ENCODE data around the gene BLACAT1. TPM values are rescaled to one million over a fixed set of nuclear protein-coding genes. Genes with fewer than 3 reads are reported as not detected.

Gene BLACAT1
- total RNA-seq, result under 1 TPM; 0.44 to 0.89 TPM
- polyA plus RNA-seq (ENCODE audit: insufficient read length in 2 of 2), result 1 to 10 TPM; 1.9 to 2.1 TPM
- long read RNA-seq, donor 1, partial matches to known transcripts, result 0 of 1 reads
- long read RNA-seq, donor 1, other reads (novel, unspliced or antisense), result 0 of 1 reads
- long read RNA-seq, donor 2, partial matches to known transcripts, result 0 of 1 reads
- long read RNA-seq, donor 2, other reads (novel, unspliced or antisense), result 0 of 1 reads
- long read RNA-seq, donor 3, partial matches to known transcripts, result 0 of 4 reads
- long read RNA-seq, donor 3, other reads (novel, unspliced or antisense), result 0 of 4 reads
- long read RNA-seq, donor 4, partial matches to known transcripts, result 0 of 3 reads
- long read RNA-seq, donor 4, other reads (novel, unspliced or antisense), result 0 of 3 reads

GRCh38 chr1:205455581-205456382, at the start of gene BLACAT1:
TSS of gene BLACAT1 (minus strand) at chr1:205456045.
- peaks cover 53% of the 10 kb centered on the region for H3K27me3 ChIP-seq (ENCODE audit: control insufficient read depth, insufficient read depth, low read length)

DNA sequence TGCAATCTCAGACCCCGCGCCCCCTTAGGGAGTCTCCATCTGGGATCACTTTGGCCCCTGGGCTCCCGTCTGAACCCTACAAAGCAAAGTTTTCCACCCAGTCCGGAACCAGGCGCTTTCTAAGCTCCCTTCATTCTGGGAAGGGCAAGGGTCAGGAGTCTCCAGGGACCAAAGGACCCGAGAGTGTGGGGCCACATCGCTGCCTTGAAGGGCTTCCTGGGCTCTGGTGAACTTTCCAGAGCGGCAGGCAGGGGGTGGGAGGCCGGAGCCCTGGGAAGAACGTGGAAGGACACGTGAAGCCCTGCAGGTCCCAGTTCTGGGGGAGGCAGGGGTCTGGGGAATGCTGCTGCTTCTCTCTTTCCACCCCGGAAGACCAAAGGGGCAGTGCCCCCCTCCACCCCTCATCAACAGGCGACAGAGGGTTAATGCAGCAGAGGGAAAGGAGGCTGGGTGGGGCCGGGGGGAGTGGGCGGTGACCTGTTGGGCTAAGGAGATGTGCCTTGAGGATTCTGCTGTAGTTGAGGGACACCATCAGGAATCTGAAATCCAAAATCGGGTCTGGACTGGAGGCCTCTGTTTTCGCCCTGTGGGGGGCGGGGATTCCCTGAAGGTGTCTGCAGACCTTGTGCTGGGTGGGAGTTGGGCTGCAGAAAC, 49.4 kb upstream of the BLACAT1 start:
- peaks cover 5% of the 10 kb centered on the region for H3K27me3 ChIP-seq (ENCODE audit: control insufficient read depth, insufficient read depth, low read length)
- WGBS (ENCODE audit: insufficient coverage), result 1% methylated on average over 13 of the region's 18 CpGs
- peaks cover 53% of the 10 kb centered on the region for H3K4me1 ChIP-seq (ENCODE audit: control insufficient read depth, insufficient read depth, low read length)
- DNase-seq (ENCODE audit: low read depth in 4 of 6, low spot score in 6 of 6), result no peak
- H3K36me3 ChIP-seq (ENCODE audit: control insufficient read depth, insufficient read depth, low read length), result peaks cover 2% of the 10 kb centered on the region
- no peak overlapping the region for H3K27ac ChIP-seq (ENCODE audit: low read depth, low read length)
- H3K4me3 ChIP-seq (ENCODE audit: low read depth, low read length), result peak overlapping the region; percentile 57
- no peaks in the 10 kb centered on the region for H3K9me3 ChIP-seq (ENCODE audit: control insufficient read depth, insufficient read depth, low read length)

More at GRCh38 chr1:205455581-205456382, at the start of gene BLACAT1:
- peak in 1 of 6 donors; percentile 86 for DNase-seq (ENCODE audit: low read depth in 4 of 6, low spot score in 6 of 6)
- H3K36me3 ChIP-seq (ENCODE audit: control insufficient read depth, insufficient read depth, low read length), result peaks cover 8% of the 10 kb centered on the region
- H3K4me3 ChIP-seq (ENCODE audit: low read depth, low read length), result peak within 1 kb of the TSS; percentile 38
- 1% methylated on average over 49 of the region's 53 CpGs for WGBS (ENCODE audit: insufficient coverage)
- no peak within 1 kb of the TSS for H3K27ac ChIP-seq (ENCODE audit: low read depth, low read length)
- H3K4me1 ChIP-seq (ENCODE audit: control insufficient read depth, insufficient read depth, low read length), result peaks cover 53% of the 10 kb centered on the region
- no peaks in the 10 kb centered on the region for H3K9me3 ChIP-seq (ENCODE audit: control insufficient read depth, insufficient read depth, low read length)

DNA sequence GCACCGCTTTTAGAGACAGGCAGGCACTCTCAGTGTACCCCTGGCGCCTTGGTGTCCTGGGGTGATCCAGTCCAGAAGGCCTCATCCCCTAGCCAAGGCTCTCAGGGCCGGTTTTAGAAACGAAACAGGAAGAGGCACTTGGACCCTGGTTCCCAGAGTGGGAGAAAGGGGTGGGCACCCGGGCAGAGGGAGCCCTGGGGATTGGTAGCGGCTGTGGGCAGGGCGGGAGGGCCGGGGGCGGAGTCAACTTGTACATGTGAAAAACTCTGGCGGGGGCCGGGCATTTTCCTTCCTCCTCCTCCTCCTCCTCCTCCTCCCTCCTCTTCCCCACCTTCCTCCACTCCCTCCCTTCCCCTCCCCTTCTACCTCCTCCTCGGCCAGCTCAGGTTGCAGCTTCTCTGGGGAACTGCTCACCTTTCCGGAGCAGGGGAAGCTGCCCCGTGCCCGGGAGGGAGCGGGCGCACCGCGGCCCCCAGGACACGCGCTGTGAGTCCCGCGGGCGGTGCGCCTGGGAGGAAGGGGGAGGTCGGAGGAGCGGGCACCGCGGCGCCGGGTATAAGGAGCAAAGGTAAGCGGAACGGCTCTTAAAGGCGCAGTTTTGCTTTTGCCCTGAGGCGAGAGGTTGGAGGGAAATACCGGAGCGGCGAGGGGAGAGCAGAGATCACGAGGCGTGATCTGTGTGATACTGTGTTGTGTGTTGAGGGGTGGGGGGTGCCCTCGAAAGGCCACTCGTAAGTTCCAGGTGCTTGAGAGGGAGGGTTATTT, 48.6 kb upstream of the BLACAT1 start, which contains the start of gene CDK18:
CDK18 (plus strand) TSS at position 359 of the 765 bp plus-strand sequence. CDS start 18,499 bp downstream, outside the sequence.
- Histone ChIP-seq H3K27me3 (ENCODE audit: control insufficient read depth, insufficient read depth, low read length) (peaks cover 5% of the 10 kb centered on the region), H3K27ac (ENCODE audit: low read depth, low read length) (peak within 1 kb of the TSS; percentile 21), H3K4me1 (ENCODE audit: control insufficient read depth, insufficient read depth, low read length) (peaks cover 51% of the 10 kb centered on the region), H3K36me3 (ENCODE audit: control insufficient read depth, insufficient read depth, low read length) (no peaks in the 10 kb centered on the region), H3K4me3 (ENCODE audit: low read depth, low read length) (peak within 1 kb of the TSS; percentile 57), H3K9me3 (ENCODE audit: control insufficient read depth, insufficient read depth, low read length) (no peaks in the 10 kb centered on the region)
- 3% methylated on average over 35 of the region's 42 CpGs for WGBS (ENCODE audit: insufficient coverage)
- DNase-seq (ENCODE audit: low read depth in 4 of 6, low spot score in 6 of 6), result peak in 2 of 6 donors; percentile 71 to 81

DNA sequence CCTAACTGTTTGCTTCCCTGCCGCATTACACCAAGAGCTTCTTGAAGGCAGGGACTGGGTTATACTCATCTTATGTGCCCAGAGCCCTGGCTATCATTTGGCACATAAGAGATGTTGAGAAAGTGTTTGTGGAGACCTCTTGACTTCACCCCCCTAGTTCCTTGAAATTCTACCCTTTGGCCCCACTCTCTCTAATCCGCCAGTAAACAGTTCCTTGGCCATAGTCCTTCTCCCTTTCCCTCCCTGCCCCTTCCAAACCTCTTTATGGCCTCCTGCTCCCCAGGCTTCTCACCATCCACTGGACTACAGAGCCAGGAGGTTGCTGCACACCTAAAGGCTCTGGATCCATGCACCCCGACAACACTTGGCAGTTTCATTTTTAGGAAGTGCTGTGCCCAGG, 47.1 kb upstream of the BLACAT1 start:
- DNase-seq (ENCODE audit: low read depth in 4 of 6, low spot score in 6 of 6), result no peak
- 94% methylated on average over 2 of the region's 3 CpGs for WGBS (ENCODE audit: insufficient coverage)
- Histone ChIP-seq H3K27me3 (ENCODE audit: control insufficient read depth, insufficient read depth, low read length) (peaks cover 5% of the 10 kb centered on the region), H3K9me3 (ENCODE audit: control insufficient read depth, insufficient read depth, low read length) (no peaks in the 10 kb centered on the region), H3K36me3 (ENCODE audit: control insufficient read depth, insufficient read depth, low read length) (no peaks in the 10 kb centered on the region), H3K4me3 (ENCODE audit: low read depth, low read length) (no peak overlapping the region), H3K27ac (ENCODE audit: low read depth, low read length) (no peak overlapping the region), H3K4me1 (ENCODE audit: control insufficient read depth, insufficient read depth, low read length) (peaks cover 48% of the 10 kb centered on the region)

DNA sequence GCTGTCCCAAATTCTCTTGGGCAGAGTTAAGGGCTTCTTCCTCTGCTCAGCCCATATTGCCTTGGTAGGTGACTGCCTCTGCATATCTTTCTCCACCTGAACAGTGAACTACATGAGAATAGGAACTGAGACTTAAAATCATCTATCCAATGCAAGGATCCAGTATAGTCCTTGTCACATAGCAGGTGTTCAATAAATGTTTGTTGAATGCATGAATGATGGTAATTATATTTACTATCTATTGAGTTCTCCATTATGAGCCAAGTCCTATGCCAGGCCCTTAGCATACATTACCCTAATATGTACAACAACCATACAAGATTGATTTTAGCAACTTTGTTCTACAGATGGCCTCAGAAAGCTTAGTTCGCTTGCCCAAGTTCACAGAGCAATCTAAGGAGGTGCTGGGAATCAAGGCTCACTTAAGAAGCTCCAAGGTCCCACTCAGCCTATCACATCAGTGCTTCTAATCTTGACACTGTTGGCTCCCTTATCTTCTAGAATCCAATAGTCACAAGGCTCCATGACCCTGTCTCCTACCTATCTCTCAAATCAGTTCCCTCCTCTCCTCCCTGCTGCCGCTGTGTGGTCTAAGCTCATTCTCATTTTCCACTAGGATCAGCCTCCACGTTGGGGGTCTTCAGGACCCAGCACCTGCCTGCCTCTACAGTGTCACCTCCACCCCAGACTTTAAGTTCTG, 46.4 kb upstream of the BLACAT1 start:
- Histone ChIP-seq H3K27me3 (ENCODE audit: control insufficient read depth, insufficient read depth, low read length) (peaks cover 5% of the 10 kb centered on the region), H3K27ac (ENCODE audit: low read depth, low read length) (no peak overlapping the region), H3K36me3 (ENCODE audit: control insufficient read depth, insufficient read depth, low read length) (no peaks in the 10 kb centered on the region), H3K4me3 (ENCODE audit: low read depth, low read length) (no peak overlapping the region), H3K4me1 (ENCODE audit: control insufficient read depth, insufficient read depth, low read length) (peaks cover 44% of the 10 kb centered on the region), H3K9me3 (ENCODE audit: control insufficient read depth, insufficient read depth, low read length) (no peaks in the 10 kb centered on the region)
- WGBS (ENCODE audit: insufficient coverage), result 84% methylated on average over 3 of the region's 3 CpGs
- DNase-seq (ENCODE audit: low read depth in 4 of 6, low spot score in 6 of 6), result no peak

- Histone ChIP-seq H3K4me1 (ENCODE audit: control insufficient read depth, insufficient read depth, low read length) (peaks cover 42% of the 10 kb centered on the region), H3K9me3 (ENCODE audit: control insufficient read depth, insufficient read depth, low read length) (no peaks in the 10 kb centered on the region), H3K27me3 (ENCODE audit: control insufficient read depth, insufficient read depth, low read length) (peaks cover 5% of the 10 kb centered on the region), H3K27ac (ENCODE audit: low read depth, low read length) (peak overlapping the region; percentile 47), H3K36me3 (ENCODE audit: control insufficient read depth, insufficient read depth, low read length) (no peaks in the 10 kb centered on the region), H3K4me3 (ENCODE audit: low read depth, low read length) (no peak overlapping the region)
- peak in 1 of 6 donors; percentile 32 for DNase-seq (ENCODE audit: low read depth in 4 of 6, low spot score in 6 of 6)
- WGBS (ENCODE audit: insufficient coverage), result 36% methylated on average over 8 of the region's 9 CpGs
Observed at GRCh38 chr1:205500240-205501233, 44.7 kb upstream of the BLACAT1 start.

- Histone ChIP-seq H3K27ac (ENCODE audit: low read depth, low read length) (no peak overlapping the region), H3K36me3 (ENCODE audit: control insufficient read depth, insufficient read depth, low read length) (no peaks in the 10 kb centered on the region), H3K9me3 (ENCODE audit: control insufficient read depth, insufficient read depth, low read length) (no peaks in the 10 kb centered on the region), H3K4me1 (ENCODE audit: control insufficient read depth, insufficient read depth, low read length) (peaks cover 42% of the 10 kb centered on the region), H3K4me3 (ENCODE audit: low read depth, low read length) (no peak overlapping the region), H3K27me3 (ENCODE audit: control insufficient read depth, insufficient read depth, low read length) (no peaks in the 10 kb centered on the region)
- 100% methylated on average over 1 of the region's 3 CpGs for WGBS (ENCODE audit: insufficient coverage)
- no peak for DNase-seq (ENCODE audit: low read depth in 4 of 6, low spot score in 6 of 6)
Observed at GRCh38 chr1:205499789-205500188, 43.9 kb upstream of the BLACAT1 start.

GRCh38 chr1:205497351-205497750, 41.5 kb upstream of the BLACAT1 start:
- WGBS (ENCODE audit: insufficient coverage), result 35% methylated on average over 4 of the region's 7 CpGs
- H3K27me3 ChIP-seq (ENCODE audit: control insufficient read depth, insufficient read depth, low read length), result no peaks in the 10 kb centered on the region
- peaks cover 58% of the 10 kb centered on the region for H3K4me1 ChIP-seq (ENCODE audit: control insufficient read depth, insufficient read depth, low read length)
- H3K9me3 ChIP-seq (ENCODE audit: control insufficient read depth, insufficient read depth, low read length), result no peaks in the 10 kb centered on the region
- DNase-seq (ENCODE audit: low read depth in 4 of 6, low spot score in 6 of 6), result no peak
- H3K4me3 ChIP-seq (ENCODE audit: low read depth, low read length), result no peak overlapping the region
- no peak overlapping the region for H3K27ac ChIP-seq (ENCODE audit: low read depth, low read length)
- no peaks in the 10 kb centered on the region for H3K36me3 ChIP-seq (ENCODE audit: control insufficient read depth, insufficient read depth, low read length)

Measured in spinal cord (tissue), 10 donors.